HG03060 (cell line): ENCODE measurements around the gene MLIP.

Experiments
- ATAC-seq: cut with Tn5 transposase; IDR thresholded peaks from one replicate; pipeline ENCODE4 v1.9.1; 2021; ENCODE audit warnings: low read depth, moderate number of reproducible peaks; ENCODE audit not compliant: unreplicated experiment

The MLIP gene

GRCh38 chr6:54096811-54097210, 14.4 kb upstream of the MLIP start:
- ATAC-seq = no peak

GRCh38 chr6:54097753-54098152, 13.5 kb upstream of the MLIP start:
- no peak for ATAC-seq

DNA sequence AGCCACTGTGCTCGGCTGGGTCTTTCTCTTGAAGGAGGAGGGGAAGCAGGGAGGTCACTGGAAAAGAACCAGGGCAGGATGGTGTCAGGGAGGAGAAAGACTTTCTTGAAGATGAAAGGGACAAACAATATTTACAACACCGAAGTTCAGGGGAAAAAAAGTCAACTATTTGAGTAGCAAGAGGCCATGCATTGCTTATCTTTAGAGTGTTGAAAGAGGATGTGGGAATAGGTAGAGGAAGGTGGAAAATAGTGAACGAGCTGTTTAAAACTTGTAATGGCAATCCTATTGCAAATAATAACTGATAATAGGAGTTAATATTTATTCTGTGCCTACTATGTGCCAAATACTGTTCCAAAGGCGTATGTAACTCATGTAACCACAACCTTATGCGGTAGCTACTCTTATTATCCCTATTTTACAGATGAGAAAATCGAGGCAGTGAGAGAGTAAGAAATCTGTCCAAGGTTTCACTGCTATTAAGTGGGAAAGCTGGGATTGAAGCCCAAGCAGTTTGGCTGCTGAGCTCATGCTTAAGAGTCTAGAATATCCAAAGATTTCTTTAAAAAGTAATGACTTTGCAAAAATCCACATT, 12.7 kb upstream of the MLIP start:
- no peak for ATAC-seq

DNA sequence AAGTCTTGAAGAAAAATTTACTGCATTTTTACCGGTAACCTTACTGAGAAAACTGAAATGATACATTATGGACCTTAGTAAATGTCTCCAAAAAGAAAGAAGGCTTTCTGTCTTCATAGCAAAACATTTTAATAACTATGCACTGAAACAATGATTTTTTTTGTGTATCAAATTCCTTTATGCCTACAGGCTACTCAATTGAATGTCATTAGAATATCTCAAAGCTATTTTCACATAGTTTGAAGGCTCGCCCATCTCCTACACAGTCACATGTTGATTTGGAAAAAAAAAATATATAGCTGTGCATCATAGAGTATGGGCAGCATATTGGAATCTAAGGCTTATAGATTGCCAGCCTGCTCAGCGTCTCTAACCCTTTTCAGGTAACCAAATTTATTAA, 12.0 kb upstream of the MLIP start:
- ATAC-seq = no peak

- ATAC-seq = peak; percentile 79
These were observed 10.7 kb upstream of the MLIP start for GRCh38 chr6:54100411-54101006.

GRCh38 chr6:54102238-54102637, 9.0 kb upstream of the MLIP start:
- no peak for ATAC-seq

DNA sequence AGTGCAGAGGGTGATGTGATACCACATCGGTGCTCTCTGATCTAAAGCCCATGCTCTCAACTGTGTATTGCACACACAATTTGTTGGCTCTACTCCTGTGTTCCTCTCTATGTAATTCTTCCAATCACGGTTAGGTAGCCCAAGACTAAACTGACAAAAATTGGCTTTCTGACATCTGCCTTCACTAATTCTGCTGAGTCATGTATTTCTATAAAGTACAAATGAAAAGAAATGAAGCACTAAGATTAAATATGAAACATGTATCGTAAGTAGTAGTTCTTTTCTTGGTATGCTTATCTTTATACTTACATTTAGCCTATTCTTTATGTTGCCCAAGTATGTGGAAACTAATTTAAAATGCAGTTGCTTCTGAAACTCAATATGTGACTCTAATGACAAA, 7.7 kb upstream of the MLIP start:
- no peak for ATAC-seq

DNA sequence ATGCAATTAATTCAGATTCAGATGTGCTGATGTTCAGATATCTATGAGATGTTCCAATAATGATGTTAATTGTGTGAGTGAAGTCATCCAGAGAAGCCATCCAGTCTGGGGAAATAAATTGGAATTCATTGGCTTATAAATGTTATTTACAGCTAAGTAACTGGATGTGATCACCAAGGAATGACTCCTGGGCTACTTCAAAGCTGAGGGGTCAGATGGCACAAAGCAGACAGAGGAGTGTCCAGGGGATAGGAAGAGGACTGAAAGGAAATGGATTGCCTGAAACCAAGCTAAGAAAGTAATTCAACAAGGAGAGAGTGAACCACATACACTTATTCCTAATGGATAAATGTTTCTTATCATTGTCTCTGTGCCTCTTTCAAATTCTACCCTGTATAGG, 4.5 kb upstream of the MLIP start:
- ATAC-seq = no peak

- no peak for ATAC-seq
These were observed 3.7 kb upstream of the MLIP start for GRCh38 chr6:54107470-54108090.

- no peak for ATAC-seq
These were observed 3.0 kb upstream of the MLIP start for GRCh38 chr6:54108271-54108670.

- no peak for ATAC-seq
These were observed 1.7 kb upstream of the MLIP start for GRCh38 chr6:54109586-54109985.

- no peak for ATAC-seq
These were observed 958 bp downstream of the MLIP start for GRCh38 chr6:54112151-54112650.

GRCh38 chr6:54114991-54115390, 3.7 kb downstream of the MLIP start:
- ATAC-seq = no peak

DNA sequence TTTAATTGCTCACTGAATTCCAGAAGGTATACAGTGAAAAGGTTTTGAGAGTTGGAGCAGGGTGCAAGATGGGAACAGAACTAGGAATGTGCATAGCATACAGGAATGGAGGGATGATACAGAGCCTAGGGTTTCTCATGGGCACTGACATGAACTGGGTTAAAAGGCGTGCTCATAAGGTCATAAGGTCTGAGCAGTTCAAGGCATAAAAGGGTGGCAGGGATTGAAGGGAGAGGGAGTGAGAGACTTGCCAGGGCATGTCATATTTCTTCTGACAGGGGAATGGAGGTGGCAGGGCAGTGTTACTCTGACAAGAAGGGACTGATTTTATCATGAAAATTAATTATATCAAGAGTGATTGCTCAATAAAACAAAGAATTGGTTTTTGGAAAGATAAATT, 4.7 kb downstream of the MLIP start:
- ATAC-seq = no peak

GRCh38 chr6:54118117-54118516, 6.9 kb downstream of the MLIP start:
- ATAC-seq = no peak

- ATAC-seq = no peak
These were observed 14.2 kb downstream of the MLIP start for GRCh38 chr6:54125493-54125892.

DNA sequence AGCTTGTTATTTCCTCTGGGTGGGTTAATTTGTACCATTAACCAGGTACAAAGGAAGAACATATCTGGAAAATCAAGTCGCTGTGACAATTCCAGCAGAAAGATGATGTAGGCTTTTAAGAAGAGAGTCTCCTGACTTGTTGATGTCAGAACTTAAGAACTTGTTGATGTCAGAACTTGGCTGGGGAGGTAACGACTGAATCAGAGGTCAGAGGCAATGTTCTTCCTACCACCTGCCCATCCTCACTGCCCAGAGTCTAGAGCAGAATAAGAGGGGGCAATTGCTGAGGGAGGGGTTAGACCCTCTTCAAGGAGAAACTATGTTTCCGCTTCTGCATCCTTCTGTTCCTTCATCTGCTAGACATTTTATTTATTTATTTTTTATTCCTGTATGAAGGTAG, 18.9 kb downstream of the MLIP start:
- ATAC-seq = no peak

GRCh38 chr6:54132587-54132986, 21.3 kb downstream of the MLIP start:
- no peak for ATAC-seq

DNA sequence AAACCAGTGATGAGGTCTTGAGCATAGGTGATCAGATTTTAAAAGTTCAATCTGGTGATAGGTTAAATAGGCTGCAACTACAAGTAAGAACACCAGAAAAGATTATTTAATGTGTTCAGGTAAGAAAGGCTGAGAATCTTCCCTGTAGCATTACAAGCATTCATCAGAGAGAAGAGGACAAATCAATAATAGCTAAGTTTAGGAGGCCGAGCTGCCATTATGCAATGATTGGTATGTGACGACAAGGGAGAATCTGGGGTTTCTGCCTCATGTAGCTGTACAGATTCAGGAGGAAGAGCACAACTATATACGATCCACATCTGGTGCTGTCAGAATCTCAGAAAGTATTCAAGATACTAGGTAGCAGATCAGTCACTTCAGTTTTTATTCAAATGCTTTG, 21.9 kb downstream of the MLIP start:
- no peak for ATAC-seq

GRCh38 chr6:54134935-54135334, 23.7 kb downstream of the MLIP start:
- no peak for ATAC-seq

- no peak for ATAC-seq
These were observed 24.6 kb downstream of the MLIP start for GRCh38 chr6:54135665-54136369.

GRCh38 chr6:54138795-54139194, 27.6 kb downstream of the MLIP start:
- no peak for ATAC-seq
